GM18951 (cell line): Measurements from ENCODE around the gene IARS2.

Experiments
- POLR2A ChIP-seq: IDR thresholded peaks from 4 replicates; pipeline ENCODE4 v1.6.1; 2011; ENCODE audit warnings: mild to moderate bottlenecking; ENCODE audit not compliant: insufficient read length, insufficient read depth; ENCODE audit errors: extremely low read depth
- in situ Hi-C: fragments of 300-500 bp; cut with MboI; formaldehyde crosslinking; loops from one replicate; pipeline ENCODE4 v1.12.0; 2022; ENCODE audit warnings: low sequenced_read_pairs, mixed read lengths, inconsistent platforms; ENCODE audit not compliant: unreplicated experiment

The IARS2 gene

DNA sequence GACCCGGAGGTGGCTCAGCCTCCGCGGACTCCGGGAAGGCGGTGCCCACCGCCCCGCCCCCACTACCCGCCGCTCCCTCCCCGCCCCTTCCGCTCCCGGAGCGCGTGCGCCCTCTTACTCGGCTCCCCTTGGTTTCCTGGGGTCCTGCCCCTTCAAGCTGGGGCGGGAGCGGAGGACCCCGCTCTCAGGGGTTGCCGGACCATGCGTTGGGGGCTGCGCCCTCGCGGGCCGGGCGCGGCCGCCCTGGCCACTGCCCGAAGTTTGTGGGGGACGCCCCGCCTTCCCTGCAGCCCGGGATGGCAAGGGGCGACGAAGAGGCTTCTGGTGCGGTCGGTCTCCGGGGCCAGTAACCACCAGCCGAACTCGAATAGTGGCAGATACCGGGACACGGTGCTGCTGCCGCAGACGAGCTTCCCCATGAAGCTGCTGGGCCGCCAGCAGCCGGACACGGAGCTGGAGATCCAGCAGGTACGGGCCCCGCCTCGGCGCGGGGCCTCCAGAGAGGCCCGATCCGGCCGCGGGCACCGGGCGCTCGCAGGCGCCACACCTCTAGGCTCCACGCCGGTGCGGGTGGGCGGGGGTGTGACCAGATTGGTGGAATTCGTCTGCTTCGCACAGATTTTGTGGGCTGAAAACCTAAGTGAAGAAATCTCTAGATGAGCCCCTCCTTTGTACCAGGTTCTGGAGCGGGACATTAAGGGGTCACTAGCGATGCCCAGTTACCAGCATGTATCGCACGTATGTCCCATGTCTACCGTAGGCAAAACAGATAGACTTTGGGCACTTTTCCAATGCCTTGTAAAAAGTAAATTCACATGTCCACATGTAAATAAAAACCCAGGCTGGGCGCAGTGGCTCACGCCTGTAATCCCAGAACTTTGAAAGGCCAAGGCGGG lies at the start of gene IARS2:
TSS of gene IARS2 (plus strand) at position 117 of the 896 bp plus-strand sequence. CDS start at position 202, 85 bp downstream.
- in situ Hi-C loops, result no loop called here
- TF ChIP-seq POLR2A, result peak; percentile 81

DNA sequence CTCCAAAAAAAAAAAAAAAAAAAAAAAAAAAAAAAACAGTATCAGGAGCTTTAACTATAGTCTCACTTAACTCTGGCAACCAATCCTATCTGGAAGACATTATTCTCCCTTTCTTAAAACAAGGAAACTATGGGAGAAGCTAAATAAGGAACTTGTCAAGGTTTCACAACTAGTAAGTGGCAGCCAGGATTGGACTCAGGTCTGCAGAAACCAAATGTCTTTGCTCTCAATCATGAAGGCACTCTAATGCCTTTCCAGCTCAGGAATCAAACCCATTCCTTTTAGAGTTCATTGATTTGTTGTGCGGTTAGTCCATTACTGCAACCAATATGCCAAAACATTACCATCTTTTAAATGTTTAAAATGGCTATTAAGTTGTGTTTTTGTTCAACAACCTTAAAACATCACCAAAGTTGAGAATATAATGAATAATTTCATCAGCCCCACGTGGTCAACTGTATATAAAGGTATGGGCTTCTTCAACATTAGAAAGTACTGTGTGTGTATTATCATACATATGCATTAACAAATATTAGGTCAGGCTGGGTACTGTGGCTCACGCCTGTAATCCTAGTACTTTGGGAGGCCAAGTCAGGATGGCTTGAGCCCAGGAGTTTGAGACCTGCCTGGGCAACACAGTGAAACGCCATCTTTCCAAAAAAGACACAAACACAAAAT lies 49.1 kb upstream of the IARS2 start:
- in situ Hi-C loops, result no loop called here

DNA sequence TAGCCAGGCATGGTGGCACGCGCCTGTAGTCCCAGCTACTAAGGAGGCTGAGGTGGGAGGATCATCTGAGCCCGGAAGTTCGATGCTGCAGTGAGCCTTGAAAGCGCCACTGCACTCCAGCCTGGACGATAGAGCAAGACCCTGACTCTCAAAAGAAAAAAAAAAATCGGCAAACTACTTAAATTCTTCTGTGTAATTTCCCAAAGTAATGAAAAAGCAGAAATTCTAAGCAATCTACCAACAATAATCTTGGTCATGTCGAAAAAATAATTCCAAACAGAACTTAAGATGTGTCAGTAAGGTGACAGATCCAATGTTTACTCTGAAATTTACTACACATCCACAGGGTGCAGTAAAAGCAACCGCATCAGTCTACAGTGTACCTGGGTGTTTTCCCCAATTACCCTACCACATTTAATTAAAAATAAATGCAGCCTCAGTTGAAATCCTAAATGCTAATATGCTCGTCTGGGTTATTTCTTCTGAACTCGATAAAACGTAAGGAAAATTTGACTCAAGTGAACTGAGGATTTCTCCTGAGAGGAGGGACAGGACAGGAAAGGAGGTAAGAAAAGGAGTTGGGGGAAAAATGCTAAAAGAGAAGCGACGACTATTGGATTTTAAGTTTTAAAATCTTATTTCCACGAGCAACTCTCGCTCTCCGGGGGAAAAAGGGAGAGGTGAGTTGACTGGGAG lies 48.4 kb upstream of the IARS2 start:
- TF ChIP-seq POLR2A, result no peak
- in situ Hi-C loops, result no loop called here

More for the DNA sequence above, 49.1 kb upstream of the IARS2 start:
- no peak for TF ChIP-seq POLR2A

DNA sequence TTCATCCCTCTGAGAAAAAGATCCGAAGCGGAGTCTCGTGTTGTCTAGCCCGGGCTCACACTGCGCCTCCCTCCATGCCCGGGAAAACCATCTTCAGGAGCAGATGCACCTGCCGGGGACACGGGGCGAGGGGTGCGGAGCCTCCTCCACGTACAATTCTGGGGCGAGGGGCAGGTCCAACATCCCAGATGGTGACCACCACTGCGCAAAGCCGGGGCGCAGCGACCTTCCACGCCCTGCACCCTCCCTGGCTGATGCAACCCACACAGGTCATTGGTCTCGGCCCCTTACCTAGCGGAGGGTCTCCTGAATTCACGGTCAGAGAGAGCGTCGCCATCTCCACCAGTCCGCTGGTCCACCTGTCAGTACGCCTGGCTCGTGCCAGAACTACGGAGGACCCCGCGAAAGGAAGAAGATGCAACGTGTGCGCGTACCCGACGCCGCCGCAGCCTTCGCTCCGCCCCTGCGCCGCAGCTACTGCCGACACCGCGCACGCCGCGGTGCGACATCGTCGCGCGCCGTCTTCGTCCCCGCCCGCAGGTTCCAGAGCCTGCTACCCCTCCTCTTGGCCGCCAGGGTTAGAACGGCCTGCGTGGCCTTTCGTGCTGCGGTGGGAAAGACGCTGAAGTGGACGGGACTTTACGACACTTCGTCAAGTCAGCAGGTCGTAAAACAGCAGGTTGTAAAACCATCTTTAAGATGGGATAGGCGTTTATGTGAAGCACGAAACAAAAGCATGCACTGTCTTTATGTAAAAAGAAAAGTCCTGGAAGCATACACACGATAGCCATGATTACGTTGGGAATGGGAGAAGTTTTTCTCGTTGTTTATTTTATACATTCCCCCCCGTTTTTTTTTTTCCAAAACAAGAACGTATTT lies 47.6 kb upstream of the IARS2 start, which contains the start of gene EPRS1:
TSS of gene EPRS1 (minus strand) at position 454 of the 879 bp plus-strand sequence. CDS start at position 337, 117 bp downstream.
- in situ Hi-C loops, result no loop called here
- peak; percentile 92 for TF ChIP-seq POLR2A

DNA sequence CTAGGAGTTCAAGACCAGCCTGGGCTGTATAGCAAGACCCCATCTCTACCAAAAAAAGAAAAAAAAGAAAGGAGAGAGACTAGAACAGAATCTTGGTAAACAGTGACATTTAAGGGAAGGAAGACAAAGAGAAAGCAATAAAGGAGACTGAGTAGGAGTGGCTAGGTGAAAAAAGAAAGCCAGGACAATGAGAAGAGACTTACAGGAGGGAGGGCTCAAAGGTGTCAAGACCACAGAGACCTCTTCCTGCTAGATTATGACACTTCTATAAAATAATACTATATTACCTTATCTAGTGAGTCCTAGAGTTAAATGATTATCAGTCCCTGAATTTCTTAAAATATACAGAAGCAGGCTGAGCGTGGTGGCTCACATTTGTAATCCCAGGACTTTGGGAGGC lies 37.6 kb upstream of the IARS2 start:
- no peak for TF ChIP-seq POLR2A
- in situ Hi-C loops, result no loop called here

DNA sequence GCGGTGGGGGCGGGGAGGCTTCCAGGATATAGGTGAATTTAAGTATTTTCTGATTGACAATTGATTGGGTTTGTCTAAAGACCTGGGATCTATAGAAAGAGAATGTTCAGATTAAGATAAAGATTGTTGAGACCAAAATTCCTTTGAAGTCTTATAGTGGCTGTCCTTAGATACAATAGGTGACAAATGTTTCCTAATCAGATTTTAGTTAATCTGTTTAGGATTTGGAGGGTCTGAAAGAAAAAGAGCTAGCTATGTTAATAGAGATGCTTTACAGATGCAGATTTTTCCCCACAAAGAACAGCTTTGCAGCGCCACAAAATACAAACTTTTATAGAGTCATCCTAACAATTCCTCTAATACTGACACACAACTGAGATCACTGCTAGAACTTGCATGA lies 33.1 kb upstream of the IARS2 start:
- TF ChIP-seq POLR2A, result no peak
- in situ Hi-C loops, result no loop called here

DNA sequence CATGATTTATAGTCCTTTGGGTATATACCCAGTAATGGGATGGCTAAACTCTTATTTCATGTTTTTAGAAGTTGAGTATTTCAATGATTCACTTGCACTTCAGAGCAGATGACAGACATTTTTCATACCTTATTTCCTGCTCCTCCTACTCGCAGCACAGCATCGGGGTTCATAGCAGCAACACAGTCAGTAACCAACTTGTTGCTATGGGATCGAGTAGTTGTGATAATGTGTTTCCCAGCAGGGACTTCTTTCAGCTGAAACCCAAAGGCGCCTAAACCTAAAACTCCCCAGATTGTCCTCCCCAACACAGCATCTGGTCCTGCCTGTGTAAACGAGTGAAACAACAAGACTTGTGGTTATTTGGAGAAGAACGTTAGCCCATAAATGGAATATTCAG lies 31.3 kb upstream of the IARS2 start:
- in situ Hi-C loops, result no loop called here
- no peak for TF ChIP-seq POLR2A

DNA sequence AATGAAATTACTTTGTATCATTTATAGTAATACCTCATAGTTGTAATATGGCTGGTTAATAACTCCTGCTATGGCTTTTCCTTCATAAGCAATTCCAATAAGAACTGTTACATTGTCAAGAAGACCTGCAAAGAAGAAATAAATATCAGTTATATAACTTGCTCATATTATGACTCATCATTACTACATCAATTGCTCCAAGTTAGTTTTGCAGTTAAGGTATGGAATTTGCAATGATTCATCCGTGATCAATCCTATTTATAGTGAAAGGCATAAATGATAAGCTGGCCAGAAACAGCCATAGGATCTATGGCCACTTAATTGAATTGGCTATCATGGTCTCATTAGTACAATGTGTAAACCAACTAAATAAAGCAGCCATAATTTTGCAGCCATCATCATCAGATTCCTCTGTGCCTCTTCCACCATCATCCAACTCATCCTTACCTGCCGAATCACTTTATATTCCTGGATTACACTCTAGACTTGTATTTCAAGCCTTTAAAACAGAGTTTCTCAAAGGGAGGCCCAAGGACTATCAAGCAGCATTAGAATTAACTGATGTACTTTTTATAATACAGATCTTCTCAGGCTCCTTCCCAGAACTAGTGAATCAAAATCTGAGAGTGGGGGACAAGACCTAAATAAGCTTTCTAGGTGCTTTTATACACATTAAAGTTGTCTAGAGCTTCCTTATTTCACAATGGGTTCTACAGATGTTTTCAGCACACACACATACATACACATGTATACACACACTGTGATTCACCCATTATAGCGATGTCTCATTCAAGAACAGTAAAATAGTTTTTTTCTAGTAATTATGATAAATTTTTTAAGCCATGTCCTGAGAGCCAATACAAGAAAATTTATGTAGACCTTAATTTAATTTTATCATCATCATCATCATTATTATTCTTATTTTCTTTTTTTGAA lies 26.4 kb upstream of the IARS2 start:
- in situ Hi-C loops, result no loop called here
- no peak for TF ChIP-seq POLR2A

DNA sequence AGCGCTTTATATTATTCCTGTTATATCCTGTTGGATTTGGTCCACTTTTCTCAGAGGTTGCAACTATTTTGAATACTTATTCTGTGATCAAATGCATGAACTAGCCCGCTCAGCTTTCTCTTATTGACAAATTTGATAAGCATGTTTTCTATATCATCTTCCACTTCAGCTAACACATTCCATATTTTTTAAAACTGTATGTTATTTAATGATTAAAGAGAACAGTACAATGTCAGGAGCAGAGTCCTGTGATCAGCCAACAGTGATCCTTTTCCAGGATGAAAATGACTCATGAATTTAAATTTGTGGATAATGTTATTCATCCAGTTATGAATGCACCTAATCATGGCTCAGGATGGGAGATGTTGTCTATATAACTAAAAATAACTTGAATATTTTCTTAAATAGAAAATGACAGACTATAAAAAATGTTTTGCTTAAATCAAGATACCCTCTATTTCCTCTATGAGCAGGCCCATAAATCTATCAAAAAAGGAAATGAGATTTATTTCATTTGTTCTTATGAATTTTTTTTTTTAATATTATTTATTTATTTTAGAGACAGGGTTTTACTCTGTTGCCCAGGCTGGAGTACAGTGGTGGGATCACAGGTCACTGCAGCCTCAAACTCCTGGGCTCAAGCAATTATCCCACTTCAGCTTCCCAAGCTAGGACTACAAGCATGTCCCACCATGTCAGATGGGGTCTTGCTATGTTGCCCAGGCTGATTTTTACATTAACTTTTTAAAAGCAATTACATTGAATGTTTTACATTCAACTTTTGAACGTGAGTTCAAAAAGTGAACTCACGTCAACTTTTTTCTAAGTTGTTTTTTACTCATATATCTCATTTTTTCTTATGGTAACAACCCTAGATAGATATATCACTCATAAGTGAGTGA lies 16.8 kb upstream of the IARS2 start:
- in situ Hi-C loops, result no loop called here
- TF ChIP-seq POLR2A, result no peak

DNA sequence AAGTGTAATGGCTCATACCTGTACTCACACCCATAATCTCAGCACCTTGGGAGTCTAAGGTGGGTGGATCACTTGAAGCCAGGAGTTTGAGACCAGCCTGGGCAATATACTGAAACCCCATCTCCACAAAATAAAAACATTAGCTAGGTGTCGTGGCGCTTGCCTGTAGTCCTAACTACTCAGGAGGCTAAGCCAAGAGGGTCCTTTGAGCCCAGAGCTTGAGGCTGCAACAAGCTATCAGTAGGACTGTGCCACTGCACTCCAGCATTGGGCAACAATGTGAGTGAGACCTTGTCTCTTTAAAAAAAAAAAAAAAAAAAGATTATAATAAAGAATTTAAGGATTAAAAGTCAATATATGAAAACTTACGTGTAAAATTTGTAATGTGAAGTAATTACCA lies 16.0 kb upstream of the IARS2 start:
- no peak for TF ChIP-seq POLR2A

More for the DNA sequence above, 16.0 kb upstream of the IARS2 start:
- in situ Hi-C loops, result no loop called here
